ENCODE data around the gene TINAG.

Gene TINAG

GRCh38 chr6:54428431-54428830 lies 120.2 kb downstream of the TINAG start:
- DNase-seq (ENCODE audit: low read depth), result no peak

- no peak for DNase-seq (ENCODE audit: low read depth)
Observed at GRCh38 chr6:54431466-54431865, 123.2 kb downstream of the TINAG start.

All from stimulated activated CD8-positive, alpha-beta memory T cell treated with anti-CD3 and anti-CD28 coated beads, Interleukin-15, amount 100 ng/mL, for 1 hour (primary cell).